ENCODE measurements around the gene PCCB.
"Not testable (repeated sequence)": the region's sequence is repeated elsewhere in the genome, so short reads cannot be mapped to it uniquely, and the experiment has no call there.

PCCB gene

GRCh38 chr3:136250059-136250902, at the start of gene PCCB:
Gene PCCB, plus strand, starts transcription at chr3:136250340. Its CDS starts 36 bp downstream, at chr3:136250376.
- DNase-seq, result peak; percentile 93

- no peak for DNase-seq
Measured at GRCh38 chr3:136207489-136208115, 42.5 kb upstream of the PCCB start.

- DNase-seq, result no peak
Measured at GRCh38 chr3:136209921-136210320, 40.2 kb upstream of the PCCB start.

- DNase-seq, result no peak
Measured at GRCh38 chr3:136211547-136211946, 38.6 kb upstream of the PCCB start.

GRCh38 chr3:136222746-136223145, 27.4 kb upstream of the PCCB start:
- DNase-seq, result not testable (repeated sequence)

- no peak for DNase-seq
Measured at GRCh38 chr3:136232413-136232812, 17.7 kb upstream of the PCCB start.

- DNase-seq, result no peak
Measured at GRCh38 chr3:136235545-136235944, 14.6 kb upstream of the PCCB start.

GRCh38 chr3:136236109-136236508, 14.0 kb upstream of the PCCB start:
- no peak for DNase-seq

GRCh38 chr3:136237103-136237502, 13.0 kb upstream of the PCCB start:
- no peak for DNase-seq

- no peak for DNase-seq
Measured at GRCh38 chr3:136237961-136238649, 12.0 kb upstream of the PCCB start.

GRCh38 chr3:136239094-136239493, 11.0 kb upstream of the PCCB start:
- no peak for DNase-seq

- no peak for DNase-seq
Measured at GRCh38 chr3:136245691-136246090, 4.4 kb upstream of the PCCB start.

- no peak for DNase-seq
Measured at GRCh38 chr3:136247436-136247835, 2.7 kb upstream of the PCCB start.

GRCh38 chr3:136247855-136248590, 2.1 kb upstream of the PCCB start:
- DNase-seq, result no peak

GRCh38 chr3:136249091-136249490, 1.0 kb upstream of the PCCB start:
- DNase-seq, result no peak

- DNase-seq, result no peak
Measured at GRCh38 chr3:136249593-136249992, 547 bp upstream of the PCCB start.

GRCh38 chr3:136250903-136251460, 842 bp downstream of the PCCB start:
- DNase-seq, result peak; percentile 73

- peak; percentile 40 for DNase-seq
Measured at GRCh38 chr3:136251511-136251910, 1.4 kb downstream of the PCCB start.

- DNase-seq, result no peak
Measured at GRCh38 chr3:136255672-136256406, 5.7 kb downstream of the PCCB start.

GRCh38 chr3:136258199-136258598, 8.1 kb downstream of the PCCB start:
- DNase-seq, result no peak

GRCh38 chr3:136261826-136262225, 11.7 kb downstream of the PCCB start:
- no peak for DNase-seq

GRCh38 chr3:136262559-136262958, 12.4 kb downstream of the PCCB start:
- no peak for DNase-seq
